PC-3 (cell line): ENCODE measurements around the gene HDGFL2. TPM values are rescaled to one million over a fixed set of nuclear protein-coding genes. Genes with fewer than 3 reads are reported as not detected.

ENCODE experiments used
- ATAC-seq: fragments of 200-7000 bp; cut with Tn5 transposase; 2 replicates; pipeline ENCODE4 v1.9.1; 2020; ENCODE audit warnings: mild to moderate bottlenecking, moderate library complexity
- BruUV-seq: library from RNA; stranded (reverse); fragments of 400-500 nt; replicated peaks from 2 replicates; lab custom pipeline; 2021; lab: Mats Ljungman, UMichigan
- CTCF ChIA-PET: fragments of 300-600 bp; sonication (Branson Sonifier 250); formaldehyde crosslinking; loops from one replicate; lab custom pipeline; 2022; ENCODE audit warnings: antibody characterized with exemption; lab: Charles Lee
- POLR2A ChIA-PET: fragments of 300-600 bp; sonication (Branson Sonifier 250); formaldehyde crosslinking; loops from one replicate; lab custom pipeline; 2022; ENCODE audit warnings: antibody characterized with exemption; ENCODE audit not compliant: unreplicated experiment; lab: Charles Lee
- DNase-seq: peaks from one replicate; pipeline ENCODE4 v3.0.0-alpha.2; 2015
- H2AFZ ChIP-seq: fragments of 300-600 bp; sonication (generic); 2 replicates; pipeline ENCODE4 v1.6.0; 2016; ENCODE audit warnings: antibody characterized with exemption, low read length
- H3F3A ChIP-seq: fragments of 300-600 bp; sonication (generic); one replicate; pipeline ENCODE4 v1.6.0; 2017; ENCODE audit warnings: antibody characterized with exemption, low read length, control low read depth, mild to moderate bottlenecking; ENCODE audit not compliant: unreplicated experiment
- H3K27ac ChIP-seq: fragments of 300-600 bp; sonication (generic); 2 replicates; pipeline ENCODE4 v1.5.1; 2016; ENCODE audit warnings: mild to moderate bottlenecking, low read length
- H3K27me3 ChIP-seq: fragments of 300-600 bp; sonication (generic); 2 replicates; pipeline ENCODE4 v1.6.1; 2016; ENCODE audit warnings: low read length, mixed read lengths
- H3K36me3 ChIP-seq: fragments of 300-600 bp; sonication (generic); 2 replicates; pipeline ENCODE4 v1.6.1; 2016; ENCODE audit warnings: low read depth, mixed run types, low read length, mixed read lengths
- H3K4me1 ChIP-seq: fragments of 300-600 bp; sonication (generic); 2 replicates; pipeline ENCODE4 v1.5.1; 2016; ENCODE audit warnings: low read length; ENCODE audit not compliant: insufficient read depth
- H3K4me2 ChIP-seq: fragments of 300-600 bp; sonication (generic); 2 replicates; pipeline ENCODE4 v1.6.0; 2016; ENCODE audit warnings: low read length
- H3K4me3 ChIP-seq: fragments of 300-600 bp; sonication (generic); 2 replicates; pipeline ENCODE4 v1.5.1; 2016; ENCODE audit warnings: mild to moderate bottlenecking, low read length, mixed read lengths
- H3K79me2 ChIP-seq: fragments of 300-600 bp; sonication (generic); 2 replicates; pipeline ENCODE4 v1.6.1; 2017; ENCODE audit warnings: low read length, mixed read lengths
- H3K9ac ChIP-seq: fragments of 300-600 bp; sonication (generic); 2 replicates; pipeline ENCODE4 v1.6.0; 2016; ENCODE audit warnings: mild to moderate bottlenecking, low read length
- H3K9me2 ChIP-seq: fragments of 300-600 bp; sonication (generic); replicated peaks from 2 replicates; pipeline ENCODE4 v1.6.1; 2016; ENCODE audit warnings: mixed run types, low read length, mixed read lengths
- H3K9me3 ChIP-seq: fragments of 300-600 bp; sonication (generic); 2 replicates; pipeline ENCODE4 v1.6.1; 2016; ENCODE audit warnings: low read length, mixed read lengths
- H4K20me1 ChIP-seq: fragments of 300-600 bp; sonication (generic); 2 replicates; pipeline ENCODE4 v1.6.1; 2016; ENCODE audit warnings: low read length, mixed read lengths
- EZH2 ChIP-seq: fragments of 300-600 bp; sonication (generic); IDR thresholded peaks from one replicate; pipeline ENCODE4 v1.6.1; 2017; ENCODE audit warnings: antibody characterized with exemption, mild to moderate bottlenecking, low read length; ENCODE audit not compliant: unreplicated experiment
- EZH2phosphoT487 ChIP-seq: fragments of 300-600 bp; sonication (generic); IDR thresholded peaks from 2 replicates; pipeline ENCODE4 v1.6.1; 2018; ENCODE audit warnings: mild to moderate bottlenecking, antibody characterized with exemption, low read length, borderline replicate concordance
- intact Hi-C: fragments of 100-400 bp; cut with micrococcal nuclease; formaldehyde crosslinking; loops from 2 replicates; pipeline ENCODE4 v1.9.0; 2023
- total RNA-seq: library from RNA; depleted of rRNA; stranded (reverse); fragments of >200 nt; gene quantifications from 2 replicates; pipeline ENCODE4 v1.2.3, GENCODE V29; 2014
- TF ChIP-seq, protein P1 (sequence below): fragments of 300-600 bp; sonication (generic); conservative IDR thresholded peaks from 2 replicates; pipeline ENCODE4 v1.5.1; 2017; ENCODE audit warnings: antibody characterized with exemption, low read depth, mild to moderate bottlenecking, low read length

Gene HDGFL2
- total RNA-seq, 1 experiment from 2014 or later, result 111 TPM

DNA sequence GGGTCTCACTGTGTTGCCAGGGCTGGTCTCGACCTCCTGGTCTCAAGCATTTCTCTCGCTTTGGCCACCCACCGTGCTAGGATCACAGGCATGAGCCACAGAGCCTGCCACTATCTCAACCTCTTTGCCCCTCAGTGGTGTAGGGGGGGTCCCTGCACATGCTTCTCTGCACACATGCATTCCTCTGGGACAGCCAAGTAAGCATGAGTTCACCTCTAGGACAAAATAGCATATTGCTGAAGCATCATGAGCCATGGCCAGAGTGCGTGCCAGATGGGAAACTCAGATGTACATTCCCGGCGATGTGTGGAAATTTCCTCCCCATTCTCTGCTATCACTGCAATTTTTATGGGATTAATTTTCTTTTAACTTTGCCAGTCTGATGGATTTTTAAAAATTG, 46.6 kb upstream of the HDGFL2 start:
- POLR2A ChIA-PET, result no interaction called here
- CTCF ChIA-PET, result no interaction called here
- ATAC-seq, result no peak

DNA sequence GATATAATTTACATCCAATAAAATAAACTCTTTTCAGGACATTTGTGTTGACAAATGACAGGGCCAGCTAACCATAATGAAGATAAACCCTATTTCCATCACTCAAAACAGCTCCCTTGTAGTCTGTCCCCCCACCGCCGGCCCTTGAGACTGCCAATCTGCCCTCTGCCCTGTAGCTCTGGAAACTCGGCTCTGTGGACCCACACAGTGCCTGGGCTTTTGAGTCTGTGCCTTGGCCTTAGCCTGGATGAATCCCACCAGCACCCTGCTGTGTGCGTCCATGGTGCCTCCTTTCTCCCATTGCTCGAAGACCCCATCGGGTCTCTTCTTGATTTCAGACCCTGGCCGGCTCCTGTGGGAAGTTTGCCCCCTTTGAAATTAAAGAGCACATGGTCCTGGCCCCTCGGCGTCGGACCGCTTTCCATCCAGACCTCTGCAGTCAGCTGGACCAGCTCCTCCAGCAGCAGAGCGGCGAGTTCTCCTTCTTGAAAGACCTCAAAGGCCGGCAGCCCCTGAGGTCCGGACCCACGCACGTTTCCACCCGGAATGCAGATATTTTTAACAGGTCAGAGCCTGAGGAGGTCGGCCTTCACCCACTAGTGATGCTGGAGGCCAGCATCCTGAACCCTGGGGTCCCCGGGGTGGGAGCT, 43.6 kb upstream of the HDGFL2 start:
- Histone ChIP-seq H2AFZ (no peak overlapping the region), H3K79me2 (no peaks in the 10 kb centered on the region), H3F3A (no peaks in the 10 kb centered on the region), H3K4me3 (no peak overlapping the region), H3K27ac (no peak overlapping the region), H3K9me2 (no peaks in the 10 kb centered on the region), H3K9me3 (no peaks in the 10 kb centered on the region), H3K36me3 (peaks cover 4% of the 10 kb centered on the region; the same call in 1 of the 2 replicates), H3K4me2 (no peak overlapping the region), H4K20me1 (no peaks in the 10 kb centered on the region), H3K27me3 (no peaks in the 10 kb centered on the region), H3K4me1 (no peaks in the 10 kb centered on the region), H3K9ac (no peak overlapping the region)
- ATAC-seq (no peak), DNase-seq (no peak)
- BruUV-seq, result no TSS peak
- intact Hi-C loops, result no loop called here
- TF ChIP-seq EZH2phosphoT487 (no peak), EZH2 (no peak)
- TF ChIP-seq, protein P1, sequence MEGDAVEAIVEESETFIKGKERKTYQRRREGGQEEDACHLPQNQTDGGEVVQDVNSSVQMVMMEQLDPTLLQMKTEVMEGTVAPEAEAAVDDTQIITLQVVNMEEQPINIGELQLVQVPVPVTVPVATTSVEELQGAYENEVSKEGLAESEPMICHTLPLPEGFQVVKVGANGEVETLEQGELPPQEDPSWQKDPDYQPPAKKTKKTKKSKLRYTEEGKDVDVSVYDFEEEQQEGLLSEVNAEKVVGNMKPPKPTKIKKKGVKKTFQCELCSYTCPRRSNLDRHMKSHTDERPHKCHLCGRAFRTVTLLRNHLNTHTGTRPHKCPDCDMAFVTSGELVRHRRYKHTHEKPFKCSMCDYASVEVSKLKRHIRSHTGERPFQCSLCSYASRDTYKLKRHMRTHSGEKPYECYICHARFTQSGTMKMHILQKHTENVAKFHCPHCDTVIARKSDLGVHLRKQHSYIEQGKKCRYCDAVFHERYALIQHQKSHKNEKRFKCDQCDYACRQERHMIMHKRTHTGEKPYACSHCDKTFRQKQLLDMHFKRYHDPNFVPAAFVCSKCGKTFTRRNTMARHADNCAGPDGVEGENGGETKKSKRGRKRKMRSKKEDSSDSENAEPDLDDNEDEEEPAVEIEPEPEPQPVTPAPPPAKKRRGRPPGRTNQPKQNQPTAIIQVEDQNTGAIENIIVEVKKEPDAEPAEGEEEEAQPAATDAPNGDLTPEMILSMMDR, result no peak
- ChIA-PET POLR2A (no interaction called here), CTCF (no interaction called here)

More for the DNA sequence above, 46.6 kb upstream of the HDGFL2 start:
- no peaks in the 10 kb centered on the region for H3K9me3 ChIP-seq
- H3K27me3 ChIP-seq, result no peaks in the 10 kb centered on the region
- H3F3A ChIP-seq, result no peaks in the 10 kb centered on the region
- no peak overlapping the region for H3K4me2 ChIP-seq
- H3K4me1 ChIP-seq, result no peaks in the 10 kb centered on the region
- intact Hi-C loops, result no loop called here
- H3K9ac ChIP-seq, result no peak overlapping the region
- no peaks in the 10 kb centered on the region for H3K9me2 ChIP-seq
- H4K20me1 ChIP-seq, result no peaks in the 10 kb centered on the region
- H3K27ac ChIP-seq, result no peak overlapping the region
- peaks cover 4% of the 10 kb centered on the region; the same call in 1 of the 2 replicates for H3K36me3 ChIP-seq
- DNase-seq, result no peak
- no TSS peak for BruUV-seq
- H3K79me2 ChIP-seq, result no peaks in the 10 kb centered on the region
- no peak overlapping the region for H3K4me3 ChIP-seq
- no peak overlapping the region for H2AFZ ChIP-seq
- TF ChIP-seq EZH2phosphoT487, result no peak
- TF ChIP-seq, protein P1, result no peak
- no peak for TF ChIP-seq EZH2

DNA sequence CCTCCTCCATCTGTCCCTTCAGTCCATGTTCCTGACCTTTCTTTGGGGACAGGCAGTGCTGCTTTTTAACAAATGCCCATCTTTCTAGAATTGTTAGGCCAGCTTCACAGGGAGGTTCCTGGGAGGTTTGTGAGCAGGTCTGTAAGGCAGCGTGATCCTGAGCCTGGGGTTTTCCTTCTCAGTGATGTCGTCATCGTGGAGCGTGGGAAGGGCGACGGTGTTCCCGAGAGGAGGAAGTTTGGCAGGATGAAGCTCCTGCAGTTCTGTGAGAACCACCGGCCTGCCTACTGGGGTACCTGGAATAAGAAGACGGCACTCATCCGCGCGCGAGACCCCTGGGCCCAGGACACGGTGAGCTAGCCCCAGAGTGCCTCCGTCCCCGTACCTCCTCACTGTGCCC, 42.8 kb upstream of the HDGFL2 start:
- ATAC-seq (no peak), DNase-seq (no peak)
- Histone ChIP-seq H3K9me3 (no peaks in the 10 kb centered on the region), H3K4me2 (no peak overlapping the region), H3K79me2 (no peaks in the 10 kb centered on the region), H4K20me1 (no peaks in the 10 kb centered on the region), H3K36me3 (peaks cover 4% of the 10 kb centered on the region; the same call in 1 of the 2 replicates), H3K27me3 (no peaks in the 10 kb centered on the region), H3K9ac (no peak overlapping the region), H2AFZ (no peak overlapping the region), H3K4me3 (no peak overlapping the region), H3K27ac (no peak overlapping the region), H3F3A (no peaks in the 10 kb centered on the region), H3K9me2 (no peaks in the 10 kb centered on the region), H3K4me1 (no peaks in the 10 kb centered on the region)
- POLR2A ChIA-PET, result no interaction called here
- BruUV-seq, result no TSS peak
- intact Hi-C loops, result no loop called here
- TF ChIP-seq, protein P1, result no peak
- no peak for TF ChIP-seq EZH2phosphoT487
- no peak for TF ChIP-seq EZH2
- CTCF ChIA-PET, result no interaction called here
